ENCODE data around the gene CRACR2B. TPM values are rescaled to one million over a fixed set of nuclear protein-coding genes. Genes with fewer than 3 reads are reported as not detected.
A peak's percentile ranks its signal among the peaks of the same experiment; 100 is the strongest.

Gene CRACR2B
- total and polyA plus RNA-seq, 2 of the 8 experiments (the other 6 are each of a cell fraction or from before 2014, with no cell fraction given), result 18.2 to 26.4 TPM

DNA sequence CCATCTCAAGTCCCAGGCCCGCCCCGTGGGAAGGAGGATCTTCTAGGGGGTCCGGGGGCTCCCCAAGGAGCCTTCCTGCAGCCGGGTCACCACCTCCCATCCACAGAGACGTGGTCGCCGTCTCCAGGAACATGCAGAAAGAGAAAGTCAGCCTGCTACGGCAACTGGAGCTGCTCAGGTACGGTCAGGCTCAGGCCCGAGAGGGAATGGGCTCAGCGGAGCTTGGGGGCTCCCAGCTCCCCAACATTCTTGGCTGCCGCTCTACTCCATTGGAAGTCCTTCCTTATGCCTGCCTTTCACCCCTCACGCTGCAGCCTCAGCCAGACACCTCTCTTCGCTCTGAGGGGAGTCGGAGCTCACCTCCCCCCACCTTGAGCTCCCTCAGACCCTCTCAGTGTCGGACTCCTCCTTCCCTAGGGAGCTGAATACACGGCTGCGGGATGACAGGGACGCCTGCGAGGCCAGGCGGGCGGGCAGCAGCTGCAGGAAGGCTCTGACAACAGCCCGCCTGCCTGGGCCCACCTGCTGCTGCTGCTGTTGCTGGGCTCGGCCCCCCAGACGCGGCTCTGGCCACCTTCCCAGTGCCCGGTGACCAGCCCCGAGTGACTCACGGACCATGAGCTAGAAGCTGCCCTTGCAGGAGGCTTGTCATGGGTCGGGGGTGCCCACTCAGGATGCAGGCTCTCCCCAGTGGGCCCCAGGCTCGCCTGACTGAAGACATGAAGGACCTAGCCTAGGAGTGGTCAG lies 3.6 kb downstream of the CRACR2B start:
- Histone ChIP-seq H3K4me1 (replicated peaks in 1 of 4; ENCODE audit: control insufficient read depth in 3 of 4, insufficient read depth in 4 of 4, low read length in 3 of 4) (peaks cover 0 to 54% (median 46%) of the 10 kb centered on the region in 4 experiments; a peak in 6 of 7 replicates), H3K9me3 (ENCODE audit: insufficient read depth in 2 of 2, low read depth in 1 of 2, low read length in 1 of 2) (no peaks in the 10 kb centered on the region), H3K27ac (ENCODE audit: low read depth, low read length) (no peak overlapping the region), H2BK120ac (replicated peaks; ENCODE audit: low read depth, low read length) (no peak overlapping the region), H4K5ac (ENCODE audit: insufficient read length, low read depth, low read length) (no peak overlapping the region), H3K14ac (ENCODE audit: insufficient read length) (no peak overlapping the region), H3K9ac (replicated peaks in 1 of 4; ENCODE audit: extremely low read depth in 1 of 4, low read depth in 3 of 4, low read length in 3 of 4) (no peak overlapping the region), H3K36me3 (ENCODE audit: control insufficient read depth in 2 of 4, insufficient read depth in 4 of 4, low read length in 3 of 4) (no peaks in the 10 kb centered on the region), H2AK5ac (ENCODE audit: low read depth, low read length) (no peak overlapping the region), H4K8ac (ENCODE audit: extremely low read depth, insufficient read depth, low read length) (no peak overlapping the region), H3K79me2 (ENCODE audit: control insufficient read depth in 1 of 2, insufficient read depth in 2 of 2, low read length in 2 of 2) (no peaks in the 10 kb centered on the region; a peak in 1 of 4 replicates), H4K91ac (replicated peaks; ENCODE audit: insufficient read length, low read length) (no peak overlapping the region), H3K4me3 (ENCODE audit: extremely low read depth in 1 of 4, insufficient read depth in 2 of 4, low read depth in 3 of 4, low read length in 4 of 4) (peak overlapping the region in 3 of 4 experiments; percentile 14 to 74 (median 45); a peak in 4 of 8 replicates), H3K4ac (replicated peaks; ENCODE audit: insufficient read length, low read depth, low read length) (no peak overlapping the region), H3K4me2 (ENCODE audit: insufficient read depth in 1 of 2, low read depth in 2 of 2, low read length in 2 of 2) (peak overlapping the region; percentile 84 to 98), H3K56ac (replicated peaks; ENCODE audit: insufficient read length, low read depth, low read length) (no peak overlapping the region), H4K20me1 (replicated peaks in 1 of 2; ENCODE audit: control insufficient read depth in 1 of 2, insufficient read depth in 2 of 2, low read length in 2 of 2) (peaks cover 2 to 11% of the 10 kb centered on the region in 2 experiments), H2BK5ac (ENCODE audit: low read depth, low read length) (no peak overlapping the region), H3K23me2 (ENCODE audit: low read depth, low read length) (peaks cover 34% of the 10 kb centered on the region), H2BK15ac (ENCODE audit: low read length) (peak overlapping the region; percentile 23; the same call in 1 of the 2 replicates), H2AFZ (ENCODE audit: low read length) (no peak overlapping the region), H2BK20ac (ENCODE audit: low read length) (no peak overlapping the region), H3K27me3 (replicated peaks in 1 of 4; ENCODE audit: control insufficient read depth in 3 of 4, extremely low read depth in 1 of 4, insufficient read depth in 3 of 4, low read length in 3 of 4) (peaks cover 6 to 41% (median 31%) of the 10 kb centered on the region in 4 experiments), H2BK12ac (ENCODE audit: low read depth, low read length) (peak overlapping the region; percentile 10; the same call in 1 of the 2 replicates), H3K79me1 (ENCODE audit: low read depth, low read length) (no peaks in the 10 kb centered on the region; the same call in 1 of the 2 replicates), H3K18ac (ENCODE audit: extremely low read depth, low read length) (no peak overlapping the region; the same call in 1 of the 2 replicates), H3K23ac (ENCODE audit: insufficient read length) (no peak overlapping the region)
- DNase-seq (ENCODE audit: low read depth in 1 of 2, low spot score in 2 of 2) (no peak), FAIRE-seq (no peak)
- WGBS, 2 experiments (ENCODE audit: extremely low coverage in 1 of 2, insufficient coverage in 1 of 2, insufficient read length in 1 of 2, insufficient replicate concordance in 2 of 2, low coverage in 1 of 2, low lambda C conversion rate in 2 of 2, missing lambda C conversion rate in 1 of 2), result 57% methylated on average over 28 of the region's 31 CpGs; no CpG with 5 or more reads in 1 of the 2 experiments
- ChIA-PET POLR2A (ENCODE audit: partially characterized antibody) (interaction anchor here (1.0 to 53.0 kb wide), 8 partner anchors 1 to 89 kb away, joined by 3 to 1917 read pairs (median 4); partner anchors contain the start of genes CD151, CEND1, CRACR2B and PIDD1), CTCF (ENCODE audit: partially characterized antibody) (interaction anchor here (0.6 to 2.9 kb wide), 10 partner anchors 10 to 90 kb away, joined by 3 to 18 read pairs (median 4); partner anchors contain the start of genes PNPLA2, POLR2L and TSPAN4)
- TF ChIP-seq SP2 (IDR thresholded peaks at IDR 0.05; ENCODE audit: low read length) (no peak), EZH2 (IDR thresholded peaks at IDR 0.05; ENCODE audit: low read depth, low read length, severe bottlenecking) (no peak)

Data from H1 (cell line).